HepG2 (cell line): ENCODE data around the gene SULT2B1. TPM values are rescaled to one million over a fixed set of nuclear protein-coding genes. Genes with fewer than 3 reads are reported as not detected.

Experiments used
- ARNT2 ChIP-seq: sonication (generic); formaldehyde crosslinking; IDR thresholded peaks from 2 replicates; pipeline ENCODE4 v1.8.0; 2022; ENCODE audit warnings: mild to moderate bottlenecking, low read depth, missing genetic modification reagents, moderate library complexity
- ASH2L ChIP-seq: fragments of 300-600, 200-600 bp; sonication (generic); IDR thresholded peaks from 2 replicates; pipeline ENCODE4 v1.7.0; 2017; ENCODE audit warnings: low read depth, mild to moderate bottlenecking, moderate library complexity, mixed read lengths, low read length; ENCODE audit not compliant: insufficient read length
- CHD4 ChIP-seq: fragments of 200-600 bp; sonication (generic); IDR thresholded peaks from 2 replicates; pipeline ENCODE4 v1.7.0; 2017; ENCODE audit warnings: mild to moderate bottlenecking, low read length, borderline replicate concordance
- CREB1 ChIP-seq, 2 experiments: fragments of 450-650 bp in 1 of 2; IDR thresholded peaks; 2 replicates each; pipeline ENCODE4 v1.6.1; 2016 to 2017; ENCODE audit warnings: control low read depth in 1 of 2, mild to moderate bottlenecking in 1 of 2, missing compliant biosample characterization in 1 of 2, missing genetic modification characterization in 1 of 2
- E2F5 ChIP-seq: sonication (generic); formaldehyde crosslinking; conservative IDR thresholded peaks from 2 replicates; pipeline ENCODE4 v1.4.0; 2020; ENCODE audit warnings: missing genetic modification reagents
- ELF4 ChIP-seq: sonication (generic); formaldehyde crosslinking; IDR thresholded peaks from 2 replicates; pipeline ENCODE4 v1.5.0; 2020; ENCODE audit warnings: missing genetic modification reagents, mild to moderate bottlenecking, moderate library complexity, borderline replicate concordance
- EZH2 ChIP-seq: conservative IDR thresholded peaks from 2 replicates; pipeline ENCODE4 v1.6.1; 2012; ENCODE audit warnings: mild to moderate bottlenecking, low read depth, low read length, moderate library complexity
- GABPA ChIP-seq, 2 experiments: IDR thresholded peaks; 2 replicates each; pipeline ENCODE4 v1.6.1; 2011 to 2016; ENCODE audit warnings: low read depth in 2 of 2, low read length in 1 of 2, missing biosample characterization in 1 of 2, missing genetic modification characterization in 1 of 2
- GTF3A ChIP-seq: sonication (generic); formaldehyde crosslinking; conservative IDR thresholded peaks from 2 replicates; pipeline ENCODE4 v1.4.0; 2020; ENCODE audit warnings: mild to moderate bottlenecking, missing genetic modification reagents
- HDAC6 ChIP-seq: fragments of 200-600 bp; sonication (generic); IDR thresholded peaks from 2 replicates; pipeline ENCODE4 v1.7.0; 2017; ENCODE audit warnings: mild to moderate bottlenecking, antibody characterized with exemption, low read length, low read depth
- KLF9 ChIP-seq: IDR thresholded peaks from 2 replicates; pipeline ENCODE4 v1.6.1; 2016; ENCODE audit warnings: low read depth
- MAFF ChIP-seq: IDR thresholded peaks from 2 replicates; pipeline ENCODE4 v1.6.1; 2011; ENCODE audit warnings: low read depth, low read length, improper control_type of control experiment
- MIER2 ChIP-seq: IDR thresholded peaks from 2 replicates; pipeline ENCODE4 v1.6.1; 2016; ENCODE audit warnings: missing biosample characterization, missing genetic modification reagents
- NFE2L2 ChIP-seq: fragments of 150-350 bp; IDR thresholded peaks from 2 replicates; pipeline ENCODE4 v1.6.1; 2014; ENCODE audit warnings: low read length
- NR2F1 ChIP-seq, 2 experiments: fragments of 450-650 bp in 1 of 2; formaldehyde crosslinking in 1 of 2; IDR thresholded peaks; 2 replicates each; pipeline versions ENCODE4 v1.5.0 to v1.6.1; 2016 to 2020; ENCODE audit warnings: mild to moderate bottlenecking in 1 of 2, missing compliant biosample characterization in 1 of 2, missing genetic modification reagents in 1 of 2, moderate library complexity in 1 of 2
- PRMT3 ChIP-seq: sonication (generic); formaldehyde crosslinking; IDR thresholded peaks from 2 replicates; pipeline ENCODE4 v1.8.1; 2022; ENCODE audit warnings: low read depth, mild to moderate bottlenecking, moderate library complexity, missing genetic modification reagents, borderline replicate concordance
- SP140L ChIP-seq: sonication (generic); formaldehyde crosslinking; IDR thresholded peaks from 2 replicates; pipeline ENCODE4 v1.4.0; 2020; ENCODE audit warnings: missing genetic modification reagents, borderline replicate concordance
- SP5 ChIP-seq: IDR thresholded peaks from 2 replicates; pipeline ENCODE4 v1.6.1; 2016; ENCODE audit warnings: low read depth, borderline replicate concordance
- ZBTB3 ChIP-seq: sonication (generic); formaldehyde crosslinking; IDR thresholded peaks from 2 replicates; pipeline ENCODE4 v1.4.0; 2020; ENCODE audit warnings: low read depth, mild to moderate bottlenecking, moderate library complexity, missing genetic modification reagents, borderline replicate concordance
- ZNF331 ChIP-seq: sonication (generic); formaldehyde crosslinking; IDR thresholded peaks from 2 replicates; pipeline ENCODE4 v1.4.0; 2020; ENCODE audit warnings: missing genetic modification reagents
- ZNF614 ChIP-seq: IDR thresholded peaks from 2 replicates; pipeline ENCODE4 v1.6.1; 2018; ENCODE audit warnings: missing biosample characterization, missing genetic modification reagents, inconsistent platforms, borderline replicate concordance
- ZNF75D ChIP-seq: sonication (generic); formaldehyde crosslinking; IDR thresholded peaks from 2 replicates; pipeline ENCODE4 v1.8.1; 2023; ENCODE audit warnings: missing genetic modification reagents, mild to moderate bottlenecking, borderline replicate concordance
- ZNF770 ChIP-seq: sonication (generic); formaldehyde crosslinking; IDR thresholded peaks from 2 replicates; pipeline ENCODE4 v1.5.0; 2020; ENCODE audit warnings: mild to moderate bottlenecking, missing genetic modification reagents
- ZNF800 ChIP-seq: sonication (generic); formaldehyde crosslinking; IDR thresholded peaks from 2 replicates; pipeline ENCODE4 v1.4.0; 2020; ENCODE audit warnings: missing genetic modification reagents
- ZNF83 ChIP-seq: sonication (generic); formaldehyde crosslinking; IDR thresholded peaks from 2 replicates; pipeline ENCODE4 v1.4.0; 2020; ENCODE audit warnings: missing genetic modification reagents, mild to moderate bottlenecking, borderline replicate concordance
- polyA plus RNA-seq, 8 experiments: library from polyadenylated mRNA; depleted of rRNA in 3 of 8; stranded (reverse) in 7 of 8; unstranded in 1 of 8; fragments of >200 nt; fragmentation: Illumina TruSeq in 4 of 8; extraction: Trizol in 4 of 8; gene quantifications; 2 replicates each; pipeline versions ENCODE4 v1.2.1 to v1.2.3, GENCODE V29; 2011 to 2016; ENCODE audit warnings: low read depth in 4 of 8, missing spikeins in 1 of 8, mixed read lengths in 1 of 8; ENCODE audit not compliant: insufficient read depth in 1 of 8
- total RNA-seq, 5 experiments: library from RNA; depleted of rRNA; stranded (reverse); fragments of >200 nt; fragmentation: Illumina TruSeq; extraction: Trizol; gene quantifications; 2 replicates each; pipeline ENCODE4 v1.2.3, GENCODE V29; 2016; ENCODE audit warnings: low read depth in 1 of 5

The SULT2B1 gene
- total and polyA plus RNA-seq, 2 of the 13 experiments (the other 11 are each of a cell fraction or from before 2014, with no cell fraction given), result 0.13 TPM; not detected in 1

GRCh38 chr19:48513289-48514122, 38.5 kb upstream of the SULT2B1 start (continued):
- TF ChIP-seq GTF3A (CRISPR knock-in tag) (no peak), ZNF83 (CRISPR knock-in tag) (no peak), CHD4 (peak; percentile 81; the same call in 1 of the 2 replicates), SP140L (CRISPR knock-in tag) (no peak), ZBTB3 (CRISPR knock-in tag) (no peak), ELF4 (CRISPR knock-in tag) (no peak), CREB1 (IDR thresholded peaks at IDR 0.05) (no peak), CREB1 (CRISPR knock-in tag; IDR thresholded peaks at IDR 0.05) (no peak), NR2F1 (CRISPR knock-in tag; IDR thresholded peaks at IDR 0.05) (no peak), ZNF331 (CRISPR knock-in tag) (0 out of 2 replicates have a peak, but pooled peaks have one; percentile 15), MAFF (no peak), NFE2L2 (no peak), ZNF800 (CRISPR knock-in tag) (peak; percentile 86), SP5 (CRISPR knock-in tag) (no peak), HDAC6 (no peak), ZNF770 (CRISPR knock-in tag) (0 out of 2 replicates have a peak, but pooled peaks have one; percentile 15), ZNF75D (CRISPR knock-in tag) (no peak), EZH2 (no peak), PRMT3 (CRISPR knock-in tag) (no peak), ARNT2 (peak; percentile 52; the same call in 1 of the 2 replicates), MIER2 (no peak), ZNF614 (CRISPR knock-in tag) (peak; percentile 19; the same call in 1 of the 2 replicates), KLF9 (CRISPR knock-in tag) (no peak), GABPA (IDR thresholded peaks at IDR 0.05; ENCODE audit: low read depth, low read length) (peak; percentile 35), GABPA (CRISPR knock-in tag; IDR thresholded peaks at IDR 0.05; ENCODE audit: low read depth) (peak; percentile 88), ASH2L (no peak), E2F5 (no peak)
